ES-I3 (cell line): ENCODE data around the gene KIF26A.

ENCODE experiments used
- H3K36me3 ChIP-seq: 2 replicates; pipeline ENCODE4 v1.6.1; 2013; ENCODE audit warnings: mild to moderate bottlenecking, low read length, control low read depth, moderate library complexity; ENCODE audit not compliant: insufficient read depth
- H3K4me1 ChIP-seq: 2 replicates; pipeline ENCODE4 v1.6.1; 2013; ENCODE audit warnings: mild to moderate bottlenecking, control low read depth, low read length; ENCODE audit not compliant: insufficient read depth
- H3K9ac ChIP-seq: 2 replicates; pipeline ENCODE4 v1.6.1; 2013; ENCODE audit warnings: low read depth, mild to moderate bottlenecking, low read length, moderate library complexity
- H3K9me3 ChIP-seq: 2 replicates; pipeline ENCODE4 v1.6.1; 2013; ENCODE audit warnings: mild to moderate bottlenecking, low read length, moderate library complexity; ENCODE audit not compliant: control insufficient read depth, insufficient read depth

KIF26A gene

DNA sequence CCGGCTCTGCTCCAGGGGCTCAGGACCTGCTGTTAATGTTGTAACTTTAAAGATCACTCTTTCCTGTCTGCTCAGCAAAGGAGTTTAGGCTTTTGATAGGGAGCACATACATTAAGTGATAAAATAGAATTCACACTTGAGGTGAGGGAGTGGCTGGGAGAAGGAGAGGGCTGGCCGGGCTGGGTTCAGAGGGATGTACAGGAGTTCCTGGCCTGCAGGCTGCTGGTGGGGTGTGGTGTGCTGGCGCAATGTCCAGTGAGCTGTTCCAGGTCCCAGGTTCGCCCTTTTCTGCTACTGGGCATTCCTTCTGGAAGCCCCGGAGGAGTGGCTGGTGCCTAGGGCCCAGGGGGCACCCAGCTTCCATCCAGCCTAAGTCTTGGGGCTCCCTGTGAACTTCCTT, 17.8 kb downstream of the KIF26A start:
- Histone ChIP-seq H3K36me3 (no peaks in the 10 kb centered on the region), H3K9ac (no peak overlapping the region), H3K4me1 (no peaks in the 10 kb centered on the region), H3K9me3 (no peaks in the 10 kb centered on the region)

DNA sequence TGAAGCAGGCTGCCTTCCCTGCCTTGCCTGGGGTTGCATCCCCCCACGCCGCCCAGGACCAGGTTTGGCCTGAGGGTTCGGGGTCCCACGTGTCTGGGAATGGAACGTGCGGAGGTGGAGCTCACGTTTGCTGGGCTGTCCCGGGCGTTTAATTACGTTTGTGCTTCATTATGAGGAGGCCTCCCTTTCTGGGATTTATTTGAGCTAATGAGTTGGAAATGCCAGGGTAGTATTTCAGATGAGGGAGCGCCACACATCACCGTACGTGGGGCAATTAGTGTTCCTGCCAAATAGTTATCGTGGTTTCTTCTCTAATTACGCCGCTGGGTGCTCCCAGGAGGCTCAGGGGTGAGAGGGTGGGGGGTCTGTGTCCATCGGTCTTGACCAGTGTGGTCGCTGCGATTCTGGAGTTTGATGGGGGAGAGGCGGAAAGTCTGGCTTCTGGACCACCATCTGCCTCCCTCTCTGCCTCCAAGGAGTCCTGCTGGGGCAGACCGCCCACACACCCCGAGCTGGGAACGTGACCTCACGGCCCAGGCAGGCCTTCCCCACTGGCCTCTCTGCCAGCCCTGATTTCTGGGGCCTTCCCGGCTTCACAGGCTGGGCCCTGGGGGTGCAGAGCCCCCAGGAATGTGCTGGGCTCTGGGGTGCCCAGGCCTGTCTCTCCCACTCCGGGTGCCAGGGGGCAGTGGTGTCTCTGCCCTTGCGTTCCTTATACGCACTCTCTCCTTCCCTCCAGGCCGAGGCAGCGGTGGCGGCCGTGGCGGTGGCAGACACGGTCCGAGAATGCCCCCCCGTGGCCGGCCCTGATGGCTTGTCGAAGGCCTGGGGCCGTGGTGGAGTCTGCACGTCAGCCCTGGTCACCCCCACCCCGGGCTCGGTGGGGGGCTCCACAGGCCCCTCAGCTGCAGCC, 18.9 kb downstream of the KIF26A start:
- no peaks in the 10 kb centered on the region for H3K36me3 ChIP-seq
- H3K4me1 ChIP-seq: no peaks in the 10 kb centered on the region
- no peaks in the 10 kb centered on the region for H3K9me3 ChIP-seq
- H3K9ac ChIP-seq: no peak overlapping the region

DNA sequence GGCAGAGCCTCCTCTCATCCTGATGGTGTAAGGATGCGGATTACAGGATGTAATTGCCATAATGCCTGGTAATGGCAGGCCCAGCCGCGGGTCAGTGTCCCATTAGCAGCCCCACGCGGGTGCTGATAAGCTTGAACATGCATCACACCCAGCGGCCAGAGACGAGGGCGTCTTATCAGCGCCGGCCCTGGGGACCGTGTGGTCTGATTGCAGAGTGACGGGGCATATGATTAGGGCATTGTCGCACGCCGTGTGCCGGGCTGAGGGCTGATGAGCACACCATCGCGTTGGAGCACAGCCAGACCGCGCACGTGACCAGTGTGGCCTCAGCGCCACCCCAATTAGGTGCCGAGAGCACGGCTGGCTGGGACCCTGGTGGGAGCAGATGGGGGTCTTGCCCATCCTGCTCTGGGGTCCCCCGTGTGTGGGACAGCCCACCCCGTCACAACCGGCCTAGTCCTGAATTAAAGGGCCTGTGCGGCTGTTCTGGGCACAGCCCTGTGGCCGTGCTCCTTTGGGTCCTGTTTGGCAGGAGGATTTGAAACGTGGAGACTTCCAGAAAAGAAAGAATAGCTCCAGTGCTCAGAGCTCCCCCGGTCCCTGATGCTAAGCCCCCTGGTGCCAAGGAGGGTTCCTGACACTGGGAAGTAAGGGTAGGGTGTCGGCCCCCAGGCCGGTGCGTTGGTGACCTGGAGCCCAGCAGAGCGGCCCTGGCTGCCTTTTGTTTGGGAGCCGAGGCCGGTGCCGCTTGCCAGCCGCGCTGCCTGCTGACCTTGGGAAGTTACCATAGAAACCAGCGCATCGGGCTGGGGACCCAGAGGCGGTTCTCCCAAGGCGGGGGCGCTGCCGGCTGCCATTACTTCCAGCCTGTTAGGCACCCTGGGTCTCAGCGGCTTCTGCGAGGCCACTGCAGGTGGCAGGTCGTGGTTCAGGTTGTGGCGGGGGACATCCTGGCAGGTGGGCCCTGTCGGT, 20.7 kb downstream of the KIF26A start:
- Histone ChIP-seq H3K36me3 (no peaks in the 10 kb centered on the region), H3K9ac (no peak overlapping the region), H3K4me1 (no peaks in the 10 kb centered on the region), H3K9me3 (no peaks in the 10 kb centered on the region)

DNA sequence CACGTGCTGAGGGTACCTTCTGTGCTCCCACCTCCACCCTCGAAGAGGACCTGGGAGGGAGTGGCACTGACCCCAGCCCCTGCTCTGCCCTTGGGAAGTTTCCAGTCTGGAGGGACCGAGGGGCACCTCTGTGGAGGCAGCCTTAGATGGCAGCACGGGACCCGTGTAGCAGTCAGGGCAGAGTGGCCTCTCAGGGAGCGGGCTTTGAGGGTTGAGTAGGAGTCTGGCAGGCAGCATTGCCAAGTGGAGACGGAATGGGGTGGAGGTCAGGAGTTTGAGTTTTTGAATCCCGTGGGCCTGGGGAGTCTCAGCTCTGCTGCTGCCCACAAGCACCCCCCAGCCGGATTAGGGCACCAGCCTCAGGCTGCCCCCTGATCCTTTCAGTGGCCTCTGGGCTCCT, 21.6 kb downstream of the KIF26A start:
- Histone ChIP-seq H3K36me3 (no peaks in the 10 kb centered on the region), H3K4me1 (no peaks in the 10 kb centered on the region), H3K9me3 (no peaks in the 10 kb centered on the region), H3K9ac (no peak overlapping the region)

DNA sequence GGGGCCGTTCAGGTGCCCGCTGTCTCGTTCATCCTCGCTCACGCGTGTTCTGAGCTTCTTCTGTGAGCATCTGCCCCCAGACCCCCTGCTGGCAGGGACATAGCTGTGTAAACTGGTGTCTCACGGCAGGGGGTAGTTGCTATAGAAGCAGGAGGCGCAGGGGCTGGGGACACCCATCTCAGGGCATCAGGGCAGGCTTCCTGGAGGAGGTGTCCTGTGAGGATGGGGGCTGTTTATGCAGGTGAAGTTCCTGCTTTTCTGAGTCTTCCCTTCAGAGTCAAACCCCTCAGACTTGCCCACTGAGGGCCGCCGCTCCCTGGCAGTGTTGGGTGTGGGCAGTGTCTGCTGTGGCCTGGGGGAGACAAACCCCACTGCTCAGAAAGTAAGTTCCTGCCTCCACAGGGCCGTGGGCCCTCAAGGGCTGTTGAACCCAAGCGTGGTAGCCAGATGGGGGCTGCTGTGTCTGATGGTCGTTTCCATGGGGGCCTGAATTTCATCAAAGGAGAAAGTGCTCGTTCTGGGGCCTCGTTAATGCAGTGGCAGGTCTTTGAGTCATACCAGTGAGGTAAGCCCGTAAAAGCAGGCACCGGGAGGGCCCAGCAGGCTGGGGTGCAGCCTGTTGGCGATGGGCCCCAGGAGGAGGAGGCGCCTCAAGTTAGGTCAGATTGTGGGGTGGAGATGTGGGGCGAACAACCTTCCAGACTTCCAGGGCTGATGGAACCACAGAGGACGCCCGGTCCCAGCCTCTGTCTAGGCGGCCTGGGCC, 23.4 kb downstream of the KIF26A start:
- Histone ChIP-seq H3K36me3 (no peaks in the 10 kb centered on the region), H3K4me1 (no peaks in the 10 kb centered on the region), H3K9ac (no peak overlapping the region), H3K9me3 (no peaks in the 10 kb centered on the region)

DNA sequence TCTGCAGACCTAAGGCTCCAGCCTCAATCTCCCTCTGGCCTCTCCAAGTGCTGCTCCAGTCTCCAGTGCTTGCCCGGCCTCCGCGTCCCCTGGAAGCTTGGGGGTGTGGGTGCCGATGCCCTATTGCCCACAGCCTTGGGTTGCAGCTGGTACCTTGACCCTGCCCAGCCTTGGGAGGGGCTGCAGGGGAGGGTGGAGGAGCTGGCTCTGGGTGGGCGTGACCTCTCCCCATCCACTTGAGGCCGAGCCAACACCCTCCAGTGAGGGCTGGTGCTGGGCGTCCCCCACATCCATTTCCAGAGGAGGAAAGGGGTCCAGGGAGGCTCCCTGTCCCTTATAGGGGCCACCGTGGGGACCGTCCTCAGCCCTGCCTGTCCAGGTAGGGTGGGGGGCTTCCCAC, 24.1 kb downstream of the KIF26A start:
- H3K9ac ChIP-seq: no peak overlapping the region
- no peaks in the 10 kb centered on the region for H3K9me3 ChIP-seq
- no peaks in the 10 kb centered on the region for H3K4me1 ChIP-seq
- H3K36me3 ChIP-seq: no peaks in the 10 kb centered on the region

DNA sequence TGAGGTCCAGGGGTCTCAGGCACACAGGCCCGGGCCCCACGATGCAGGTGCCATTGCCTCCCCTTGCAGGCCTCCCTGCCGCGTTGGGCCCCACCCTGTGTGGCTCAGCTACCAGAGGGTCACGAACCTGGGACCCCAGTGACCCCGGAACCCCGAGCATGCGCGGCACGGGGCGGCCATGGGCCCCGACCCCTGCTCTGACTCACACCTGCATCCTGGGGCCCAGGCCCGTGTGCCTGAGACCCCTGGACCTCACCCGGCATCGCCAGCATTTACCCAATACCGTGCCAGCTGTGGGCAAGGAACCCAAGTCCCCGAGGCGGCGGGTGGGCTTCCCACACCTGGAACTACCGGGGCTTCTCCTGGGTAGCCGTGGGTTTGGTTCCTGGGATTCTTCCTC, 25.2 kb downstream of the KIF26A start:
- no peak overlapping the region for H3K9ac ChIP-seq
- no peaks in the 10 kb centered on the region for H3K9me3 ChIP-seq
- H3K36me3 ChIP-seq: no peaks in the 10 kb centered on the region
- no peaks in the 10 kb centered on the region for H3K4me1 ChIP-seq

DNA sequence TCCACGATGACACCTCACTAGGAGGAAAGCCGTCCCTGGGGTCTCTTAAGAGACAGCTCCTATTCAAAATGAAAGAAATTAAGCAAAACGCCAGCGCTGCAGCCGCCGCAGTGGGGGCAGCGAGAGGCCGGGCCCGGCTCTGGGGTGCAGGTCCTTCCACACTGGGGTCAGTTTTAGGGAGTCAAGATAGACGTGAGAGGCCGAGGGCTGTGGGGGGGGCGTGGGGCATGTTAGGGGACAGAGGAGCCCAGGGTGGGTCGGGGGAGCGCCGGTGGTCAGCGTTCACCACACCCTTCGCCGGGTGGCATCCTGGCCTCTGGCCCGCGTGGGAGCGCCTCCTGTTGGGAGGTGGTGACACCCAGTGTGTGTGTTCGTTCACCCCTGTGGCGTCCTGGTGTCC, 25.7 kb downstream of the KIF26A start:
- Histone ChIP-seq H3K9me3 (no peaks in the 10 kb centered on the region), H3K9ac (no peak overlapping the region), H3K4me1 (no peaks in the 10 kb centered on the region), H3K36me3 (no peaks in the 10 kb centered on the region)

DNA sequence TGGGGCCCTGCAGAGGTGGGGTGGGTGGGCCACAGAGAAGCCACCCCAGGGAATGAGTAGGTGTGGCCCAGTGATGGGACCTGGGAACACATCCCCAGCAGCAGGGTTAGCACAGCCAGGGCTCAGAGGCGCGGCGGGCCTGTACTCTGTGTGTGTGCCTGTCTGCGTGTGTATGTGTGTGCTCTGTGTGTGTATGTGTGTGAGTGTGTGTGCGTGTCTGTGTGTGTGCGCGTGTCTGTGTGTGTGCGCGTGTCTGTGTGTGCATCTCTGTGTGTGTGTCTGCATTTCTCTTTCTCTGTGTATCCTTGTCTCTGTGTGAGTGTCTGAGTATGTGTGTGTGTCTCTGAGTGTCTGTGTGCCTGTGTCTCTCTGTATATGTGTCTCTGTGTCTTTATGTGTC, 26.1 kb downstream of the KIF26A start:
- H3K4me1 ChIP-seq: peaks cover 4% of the 10 kb centered on the region
- no peaks in the 10 kb centered on the region for H3K9me3 ChIP-seq
- no peak overlapping the region for H3K9ac ChIP-seq

DNA sequence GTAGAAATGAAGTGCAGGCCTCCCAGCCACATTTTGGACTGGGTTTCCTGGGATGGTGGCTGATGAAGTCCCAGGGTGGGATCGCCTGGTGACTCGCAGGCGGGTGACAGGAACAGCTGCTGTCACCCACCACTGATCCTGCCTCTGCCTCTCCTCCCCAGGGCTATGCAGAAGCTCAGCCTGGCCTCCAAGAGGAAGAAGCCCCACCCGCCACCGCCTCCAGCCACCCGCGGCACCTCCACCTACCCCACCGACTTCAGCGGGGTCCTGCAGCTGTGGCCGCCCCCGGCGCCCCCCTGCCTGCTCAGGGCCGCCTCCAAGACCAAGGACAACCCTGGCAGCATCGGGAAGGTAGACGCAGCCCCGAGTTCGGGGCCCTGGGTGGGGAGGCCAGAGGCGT, 28.3 kb downstream of the KIF26A start:
- Histone ChIP-seq H3K9me3 (no peaks in the 10 kb centered on the region), H3K36me3 (no peaks in the 10 kb centered on the region), H3K4me1 (peaks cover 22% of the 10 kb centered on the region), H3K9ac (no peak overlapping the region)

More for the DNA sequence above, 26.1 kb downstream of the KIF26A start:
- H3K36me3 ChIP-seq: no peaks in the 10 kb centered on the region

DNA sequence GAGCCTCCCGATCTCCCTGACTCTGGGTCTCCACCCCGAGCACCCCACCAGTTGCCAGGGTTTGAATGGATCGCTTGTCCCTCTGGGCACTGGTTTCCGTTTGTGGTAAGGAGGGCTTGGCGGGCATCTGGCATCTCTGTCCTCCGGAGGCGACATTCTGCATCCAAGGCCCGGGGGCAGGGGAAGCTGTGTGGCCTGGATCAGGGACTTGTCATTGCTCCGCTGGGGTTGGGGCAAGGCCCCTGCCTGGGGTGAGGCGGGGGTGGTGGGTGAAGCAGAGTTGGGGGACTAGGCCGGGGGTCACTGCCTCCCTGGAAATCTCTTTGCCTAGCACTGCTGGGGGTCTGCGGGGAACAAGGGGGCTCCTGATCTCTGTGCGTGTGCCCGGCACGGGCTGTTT, 30.2 kb downstream of the KIF26A start:
- Histone ChIP-seq H3K9me3 (no peaks in the 10 kb centered on the region), H3K4me1 (peaks cover 22% of the 10 kb centered on the region), H3K9ac (no peak overlapping the region), H3K36me3 (no peaks in the 10 kb centered on the region)

DNA sequence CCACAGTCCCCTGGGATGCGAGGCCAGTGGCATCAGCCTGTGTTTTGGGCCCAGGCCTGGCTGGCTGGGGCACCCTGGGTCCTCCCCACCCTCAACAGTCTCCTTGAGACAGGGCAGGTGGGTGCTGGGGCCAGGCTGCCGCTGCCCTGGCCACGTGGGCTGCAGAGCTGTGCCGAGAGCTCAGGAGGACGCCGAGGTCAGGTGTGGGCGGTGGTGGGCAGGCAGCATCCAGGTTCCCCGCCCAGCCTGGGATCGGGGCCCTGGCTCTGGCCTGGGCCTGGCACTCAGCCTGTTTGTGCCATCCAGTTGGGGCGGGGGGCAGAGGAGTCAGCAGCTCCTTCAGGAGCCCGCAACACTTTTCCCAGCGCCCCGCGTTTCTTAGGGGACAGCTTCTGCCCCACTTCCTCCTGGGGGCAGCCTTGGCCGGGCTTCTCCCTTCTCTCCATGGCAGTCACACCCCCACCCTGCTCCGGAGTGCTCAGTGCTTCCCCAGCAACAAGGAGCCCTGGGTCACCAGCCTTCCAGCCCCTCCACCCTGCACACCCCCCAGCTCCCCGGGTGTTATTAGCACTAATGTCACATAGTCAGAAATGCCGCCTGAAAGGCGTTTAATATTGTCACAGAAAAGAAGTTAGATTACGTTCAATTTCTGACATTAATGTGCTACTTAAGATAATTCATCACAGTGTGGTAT, 30.8 kb downstream of the KIF26A start:
- Histone ChIP-seq H3K9ac (no peak overlapping the region), H3K9me3 (no peaks in the 10 kb centered on the region), H3K4me1 (peaks cover 22% of the 10 kb centered on the region), H3K36me3 (no peaks in the 10 kb centered on the region)

DNA sequence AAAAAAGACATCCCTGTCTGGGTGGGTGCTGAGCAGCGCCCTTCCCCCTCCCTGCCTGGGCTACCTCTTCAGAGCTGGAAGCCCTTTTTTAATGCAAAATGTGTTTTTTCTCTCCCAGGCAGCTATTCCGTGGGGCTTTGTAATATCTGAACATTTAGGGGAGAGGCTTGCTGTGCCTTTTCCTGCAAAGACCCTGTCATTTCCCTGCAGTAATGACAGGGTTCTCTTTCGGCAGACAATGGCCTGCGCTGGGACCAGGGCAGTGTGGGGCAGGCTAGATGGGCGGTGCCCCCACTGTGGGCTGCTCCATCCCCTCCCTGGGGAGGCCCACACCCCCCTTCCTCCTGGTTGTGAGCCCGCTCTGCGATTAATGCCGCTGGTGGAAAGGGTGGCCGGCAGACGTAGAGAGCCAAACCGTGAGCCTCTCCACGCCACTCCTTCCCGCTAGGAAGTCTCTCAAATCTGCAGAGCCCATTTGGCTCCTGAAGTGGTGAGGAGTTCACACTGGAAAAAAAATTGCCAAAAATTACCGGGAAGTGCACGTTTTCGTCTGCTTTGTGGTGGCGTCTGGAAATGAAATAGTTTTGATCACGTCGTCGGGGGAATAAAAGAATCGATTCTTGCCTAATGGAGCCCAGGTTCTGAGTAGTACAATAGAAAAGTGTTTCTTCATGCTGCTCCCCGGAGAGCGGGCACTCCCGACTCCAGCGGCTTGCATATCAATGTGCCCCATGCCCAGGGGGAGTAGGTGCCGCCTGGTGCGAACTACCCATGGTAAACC, 31.5 kb downstream of the KIF26A start:
- Histone ChIP-seq H3K9me3 (no peaks in the 10 kb centered on the region), H3K36me3 (no peaks in the 10 kb centered on the region), H3K4me1 (peaks cover 22% of the 10 kb centered on the region), H3K9ac (no peak overlapping the region; the same call in 1 of the 2 replicates)
